ENCODE data around the gene C19orf53. TPM values are rescaled to one million over a fixed set of nuclear protein-coding genes. Genes with fewer than 3 reads are reported as not detected.
"Not testable (repeated sequence)": the region's sequence is repeated elsewhere in the genome, so short reads cannot be mapped to it uniquely, and the experiment has no call there.

Gene C19orf53
- total RNA-seq, 1 donor, result 78.0 TPM

GRCh38 chr19:13784731-13785452 lies 10.6 kb downstream of the C19orf53 start:
- H3K4me3 ChIP-seq (ENCODE audit: low read depth, low read length), result no peak overlapping the region
- DNase-seq (ENCODE audit: low read depth), result peak; percentile 68
- peak; percentile 62 for TF ChIP-seq CTCF (IDR thresholded peaks at IDR 0.05; ENCODE audit: insufficient read depth, low read length)

- TF ChIP-seq CTCF (IDR thresholded peaks at IDR 0.05; ENCODE audit: insufficient read depth, low read length), result no peak
- no peak overlapping the region for H3K4me3 ChIP-seq (ENCODE audit: low read depth, low read length)
- peak; percentile 80 for DNase-seq (ENCODE audit: low read depth)
These were observed 14.7 kb downstream of the C19orf53 start for GRCh38 chr19:13788991-13789390.

GRCh38 chr19:13790354-13790753 lies 16.1 kb downstream of the C19orf53 start:
- TF ChIP-seq CTCF (IDR thresholded peaks at IDR 0.05; ENCODE audit: insufficient read depth, low read length), result no peak
- no peak overlapping the region for H3K4me3 ChIP-seq (ENCODE audit: low read depth, low read length)
- no peak for DNase-seq (ENCODE audit: low read depth)

- not testable (repeated sequence) for H3K4me3 ChIP-seq (ENCODE audit: low read depth, low read length); DNase-seq (ENCODE audit: low read depth)
These were observed 19.1 kb downstream of the C19orf53 start for GRCh38 chr19:13793317-13793716.

- peak; percentile 94 for DNase-seq (ENCODE audit: low read depth)
- peak overlapping the region; percentile 88 for H3K4me3 ChIP-seq (ENCODE audit: low read depth, low read length)
- TF ChIP-seq CTCF (IDR thresholded peaks at IDR 0.05; ENCODE audit: insufficient read depth, low read length), result no peak
These were observed 20.1 kb downstream of the C19orf53 start for GRCh38 chr19:13794398-13794756.

- DNase-seq (ENCODE audit: low read depth), result peak; percentile 99
- peak within 1 kb of the TSS; percentile 88 for H3K4me3 ChIP-seq (ENCODE audit: low read depth, low read length)
- no peak for TF ChIP-seq CTCF (IDR thresholded peaks at IDR 0.05; ENCODE audit: insufficient read depth, low read length)
These were observed 20.7 kb downstream of the C19orf53 start, which contains the start of gene ZSWIM4 for GRCh38 chr19:13794757-13795589. Gene ZSWIM4, plus strand, starts transcription at chr19:13795443. Its CDS starts 206 bp downstream, at chr19:13795649.

- peak overlapping the region; percentile 78 for H3K4me3 ChIP-seq (ENCODE audit: low read depth, low read length)
- no peak for DNase-seq (ENCODE audit: low read depth)
- TF ChIP-seq CTCF (IDR thresholded peaks at IDR 0.05; ENCODE audit: insufficient read depth, low read length), result no peak
These were observed 21.5 kb downstream of the C19orf53 start for GRCh38 chr19:13795595-13796300.
